HUES64 (cell line): ENCODE results near the gene RETREG1.
"Not testable (repeated sequence)": the region's sequence is repeated elsewhere in the genome, so short reads cannot be mapped to it uniquely, and the experiment has no call there.

Source experiments
- H3K27ac ChIP-seq: 2 replicates; pipeline ENCODE4 v1.7.0; 2013; ENCODE audit warnings: low read depth, low read length, inconsistent platforms
- H3K27me3 ChIP-seq: 2 replicates; pipeline ENCODE4 v1.6.1; 2013; ENCODE audit warnings: mild to moderate bottlenecking, low read length; ENCODE audit not compliant: insufficient read depth
- H3K36me3 ChIP-seq: 2 replicates; pipeline ENCODE4 v1.6.1; 2013; ENCODE audit warnings: mild to moderate bottlenecking, low read length; ENCODE audit not compliant: insufficient read depth
- H3K4me1 ChIP-seq: 2 replicates; pipeline ENCODE4 v1.6.1; 2013; ENCODE audit warnings: mild to moderate bottlenecking, low read length, moderate library complexity; ENCODE audit not compliant: insufficient read depth
- H3K4me3 ChIP-seq: 2 replicates; pipeline ENCODE4 v1.5.1; 2013; ENCODE audit warnings: mild to moderate bottlenecking, low read length, moderate library complexity
- H3K9ac ChIP-seq: 2 replicates; pipeline ENCODE4 v1.6.1; 2013; ENCODE audit warnings: mild to moderate bottlenecking, low read depth, low read length
- H3K9me3 ChIP-seq: 2 replicates; pipeline ENCODE4 v1.6.1; 2013; ENCODE audit warnings: low read depth, low read length; ENCODE audit not compliant: insufficient read depth
- WGBS: fragments of 150-250, 120-280 bp; methylation state at CpG from one replicate; pipeline ENCODE4 v1.1.7; 2013; ENCODE audit warnings: missing lambda C conversion rate; 5-methylcytosine and 5-hydroxymethylcytosine counted together

Gene RETREG1

DNA sequence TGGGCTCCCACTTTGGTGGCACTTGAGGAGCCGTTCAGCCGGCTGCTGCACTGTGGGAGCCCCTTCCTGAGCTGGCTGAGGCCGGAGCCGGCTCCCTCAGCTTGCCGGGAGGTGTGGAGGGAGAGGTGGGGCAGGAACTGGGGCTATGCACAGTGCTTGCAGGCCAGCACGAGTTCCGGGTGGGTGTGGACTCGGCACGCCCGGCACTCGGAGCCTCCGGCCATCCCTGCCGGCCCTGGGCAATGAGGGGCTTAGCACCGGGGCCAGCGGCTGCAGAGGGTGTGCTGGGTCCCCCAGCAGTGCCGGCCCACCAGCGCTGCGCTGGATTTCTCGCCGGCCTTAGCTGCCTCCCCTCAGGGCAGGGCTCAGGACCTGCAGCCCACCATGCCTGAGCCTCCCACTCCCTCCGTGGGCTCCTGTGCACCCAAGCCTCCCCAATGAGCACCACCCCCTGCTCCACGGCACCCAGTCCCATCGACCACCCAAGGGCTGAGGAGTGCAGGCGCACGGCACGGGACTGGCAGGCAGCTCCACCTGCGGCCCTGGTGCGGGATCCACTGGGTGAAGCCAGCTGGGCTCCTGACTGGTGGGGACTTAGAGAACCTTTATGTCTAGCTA, 180.6 kb downstream of the RETREG1 start:
- H3K36me3 ChIP-seq, H3K9ac ChIP-seq, H3K27ac ChIP-seq, H3K4me3 ChIP-seq, H3K9me3 ChIP-seq, H3K27me3 ChIP-seq, H3K4me1 ChIP-seq: not testable (repeated sequence)
- WGBS = 90% methylated on average over 28 of the region's 28 CpGs

DNA sequence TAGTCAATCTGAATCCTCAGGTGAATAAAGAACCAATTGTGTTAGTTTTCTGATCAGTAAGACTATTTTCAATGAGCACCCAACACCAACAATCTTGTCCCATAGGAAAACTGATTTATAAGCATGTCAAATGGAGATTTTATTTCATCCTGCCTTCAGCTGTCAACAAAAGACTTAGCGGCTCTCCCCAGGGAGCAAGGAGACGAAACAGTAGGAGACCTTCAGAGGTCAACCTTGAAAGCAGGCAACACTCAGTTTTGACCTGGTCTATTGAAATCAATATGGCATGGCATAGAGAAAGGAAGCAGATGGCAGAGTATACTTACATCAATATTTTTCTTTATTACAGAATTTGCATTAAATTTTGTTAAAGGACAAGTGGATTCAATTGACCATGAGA, 185.3 kb downstream of the RETREG1 start:
- Histone ChIP-seq H3K9ac (no peak overlapping the region), H3K4me3 (no peak overlapping the region), H3K36me3 (no peaks in the 10 kb centered on the region), H3K27ac (no peak overlapping the region), H3K27me3 (no peaks in the 10 kb centered on the region), H3K9me3 (no peaks in the 10 kb centered on the region), H3K4me1 (peaks cover 17% of the 10 kb centered on the region)
- 52% methylated on average over 2 of the region's 2 CpGs for WGBS

DNA sequence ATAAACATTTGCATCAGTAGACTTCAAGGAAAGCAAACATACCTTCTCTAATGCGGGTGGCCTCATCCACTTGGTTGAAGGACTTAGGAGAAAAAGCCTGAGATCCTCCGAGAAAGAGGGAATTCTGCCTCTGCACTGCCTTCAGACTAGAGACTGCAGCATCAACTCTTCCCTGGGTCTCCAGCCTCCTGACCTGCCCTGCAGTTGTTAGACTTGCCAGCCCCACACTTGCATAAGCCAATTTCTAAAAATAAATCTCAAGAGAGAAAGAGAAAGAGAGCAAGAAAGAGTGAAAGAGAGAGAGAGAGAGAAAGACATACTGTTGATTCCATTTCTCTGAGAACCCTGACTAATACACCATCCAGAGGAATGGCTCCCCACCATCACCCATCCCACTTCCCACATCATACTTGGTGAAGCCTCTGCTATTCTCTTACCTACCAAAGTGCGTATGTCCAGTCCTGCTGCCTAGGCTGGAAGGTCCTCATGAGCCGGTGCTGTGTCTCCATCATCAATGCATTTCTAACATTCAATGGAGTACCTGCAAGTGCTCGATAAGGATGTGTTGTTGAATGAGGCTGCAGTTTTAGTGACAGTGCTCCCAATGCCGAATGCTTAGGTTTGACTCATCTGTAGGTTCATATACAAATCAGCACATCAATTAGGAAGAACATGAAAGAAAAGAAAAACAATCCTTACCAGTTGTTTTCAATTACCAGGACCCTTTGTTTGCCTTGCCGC, 186.3 kb downstream of the RETREG1 start:
- H3K9ac ChIP-seq = no peak overlapping the region
- no peaks in the 10 kb centered on the region for H3K9me3 ChIP-seq
- 86% methylated on average over 6 of the region's 7 CpGs for WGBS

DNA sequence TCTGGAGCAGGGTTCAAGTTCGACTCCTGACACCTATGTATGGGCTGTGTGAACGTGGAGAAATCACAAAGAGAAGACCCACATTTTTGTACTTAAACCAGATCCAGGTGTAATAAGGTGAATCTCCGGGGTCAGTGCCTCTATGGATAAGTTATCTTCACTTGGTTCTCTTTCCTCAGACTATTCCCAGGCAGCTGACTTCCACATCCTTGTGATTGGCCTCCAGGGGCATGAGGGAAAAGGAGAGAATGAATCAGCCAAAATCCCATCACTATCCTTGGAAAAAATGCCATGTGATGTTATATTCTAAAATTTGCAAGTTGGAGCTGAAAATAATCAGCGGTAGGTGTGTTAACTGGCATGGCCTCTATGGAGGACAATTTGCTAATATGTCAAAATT, 188.4 kb downstream of the RETREG1 start:
- Histone ChIP-seq H3K27ac (no peak overlapping the region), H3K27me3 (no peaks in the 10 kb centered on the region), H3K9me3 (no peaks in the 10 kb centered on the region), H3K4me1 (peaks cover 20% of the 10 kb centered on the region), H3K4me3 (no peak overlapping the region), H3K36me3 (no peaks in the 10 kb centered on the region), H3K9ac (no peak overlapping the region)
- WGBS = 93% methylated on average over 4 of the region's 4 CpGs

More for the DNA sequence above, 186.3 kb downstream of the RETREG1 start:
- Histone ChIP-seq H3K27ac (no peak overlapping the region), H3K4me3 (no peak overlapping the region), H3K4me1 (peaks cover 17% of the 10 kb centered on the region), H3K27me3 (no peaks in the 10 kb centered on the region), H3K36me3 (no peaks in the 10 kb centered on the region)

DNA sequence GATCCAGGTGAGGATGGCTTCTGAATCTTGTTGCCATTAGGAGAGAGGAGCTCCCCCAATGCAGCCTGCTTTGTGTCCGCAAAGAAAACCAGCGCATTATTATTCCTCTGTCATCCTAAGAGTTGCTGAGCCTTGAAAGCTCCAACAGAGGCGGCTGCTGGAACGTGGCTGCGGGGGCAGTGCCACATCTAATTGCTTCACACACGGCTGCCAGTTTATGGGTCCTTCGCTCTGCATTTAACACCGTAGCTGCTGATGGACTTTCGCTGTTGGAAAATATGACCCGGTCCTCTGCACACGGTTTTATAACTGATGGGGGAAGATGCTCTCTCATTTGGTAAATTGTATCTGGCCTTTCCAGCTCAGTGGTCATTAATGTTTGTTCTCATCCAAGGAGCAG, 189.2 kb downstream of the RETREG1 start:
- H3K27me3 ChIP-seq = no peaks in the 10 kb centered on the region
- H3K9ac ChIP-seq = no peak overlapping the region
- H3K4me1 ChIP-seq = peaks cover 20% of the 10 kb centered on the region
- 79% methylated on average over 11 of the region's 11 CpGs for WGBS
- H3K9me3 ChIP-seq = no peaks in the 10 kb centered on the region
- no peak overlapping the region for H3K4me3 ChIP-seq
- no peak overlapping the region for H3K27ac ChIP-seq
- H3K36me3 ChIP-seq = no peaks in the 10 kb centered on the region
